A172 (cell line): ENCODE results near the gene REPS1. TPM values are rescaled to one million over a fixed set of nuclear protein-coding genes. Genes with fewer than 3 reads are reported as not detected.
"Not testable (repeated sequence)": the region's sequence is repeated elsewhere in the genome, so short reads cannot be mapped to it uniquely, and the experiment has no call there.

Experiments
- DNase-seq: peaks from one replicate; pipeline ENCODE4 v3.0.0-alpha.2; 2015; ENCODE audit warnings: low spot score
- total RNA-seq: library from RNA; depleted of rRNA; stranded (reverse); fragments of >200 nt; shearing (Covaris generic); gene quantifications from 2 replicates; pipeline ENCODE4 v1.2.3, GENCODE V29; 2014; rRNA removed

The REPS1 gene
- 21.4 and 26.0 TPM in 2 replicates for total RNA-seq

GRCh38 chr6:138987643-138988468, at the start of gene REPS1:
REPS1 (minus strand) TSS chr6:138988253; CDS start chr6:138987682, 571 bp downstream.
- DNase-seq = peak; percentile 66

- DNase-seq = peak; percentile 9
Measured at GRCh38 chr6:139037490-139037889, 49.4 kb upstream of the REPS1 start.

- DNase-seq = no peak
Measured at GRCh38 chr6:139030228-139030963, 42.3 kb upstream of the REPS1 start.

GRCh38 chr6:139029470-139030227, 41.6 kb upstream of the REPS1 start:
- DNase-seq = peak; percentile 24

- DNase-seq = peak; percentile 78
Measured at GRCh38 chr6:139028658-139029469, 40.8 kb upstream of the REPS1 start, which contains the start of gene ABRACL. ABRACL (plus strand) TSS chr6:139028745; CDS start chr6:139034161, 5,416 bp downstream.

GRCh38 chr6:139028215-139028657, 40.2 kb upstream of the REPS1 start:
- no peak for DNase-seq

- peak; percentile 59 for DNase-seq
Measured at GRCh38 chr6:139027620-139028182, 39.6 kb upstream of the REPS1 start.

GRCh38 chr6:139025416-139025815, 37.4 kb upstream of the REPS1 start:
- not testable (repeated sequence) for DNase-seq

GRCh38 chr6:139020689-139021088, 32.6 kb upstream of the REPS1 start:
- DNase-seq = no peak

GRCh38 chr6:139019722-139020121, 31.7 kb upstream of the REPS1 start:
- no peak for DNase-seq

GRCh38 chr6:139017227-139017626, 29.2 kb upstream of the REPS1 start:
- DNase-seq = no peak

GRCh38 chr6:139016337-139017213, 28.5 kb upstream of the REPS1 start:
- no peak for DNase-seq

- DNase-seq = no peak
Measured at GRCh38 chr6:139014945-139015344, 26.9 kb upstream of the REPS1 start.

- DNase-seq = no peak
Measured at GRCh38 chr6:139013185-139013800, 25.2 kb upstream of the REPS1 start.

- DNase-seq = no peak
Measured at GRCh38 chr6:139011980-139012379, 23.9 kb upstream of the REPS1 start.

- no peak for DNase-seq
Measured at GRCh38 chr6:139010674-139011073, 22.6 kb upstream of the REPS1 start.

- no peak for DNase-seq
Measured at GRCh38 chr6:139008117-139008516, 20.1 kb upstream of the REPS1 start.

GRCh38 chr6:139007428-139007827, 19.4 kb upstream of the REPS1 start:
- DNase-seq = no peak

GRCh38 chr6:139006477-139006876, 18.4 kb upstream of the REPS1 start:
- no peak for DNase-seq
